ENCODE results near the gene ADTRP. TPM values are rescaled to one million over a fixed set of nuclear protein-coding genes. Genes with fewer than 3 reads are reported as not detected.
"Not testable (repeated sequence)": the region's sequence is repeated elsewhere in the genome, so short reads cannot be mapped to it uniquely, and the experiment has no call there.

The ADTRP gene
- total RNA-seq, 1 donor from 2014 or later: 42.5 TPM

DNA sequence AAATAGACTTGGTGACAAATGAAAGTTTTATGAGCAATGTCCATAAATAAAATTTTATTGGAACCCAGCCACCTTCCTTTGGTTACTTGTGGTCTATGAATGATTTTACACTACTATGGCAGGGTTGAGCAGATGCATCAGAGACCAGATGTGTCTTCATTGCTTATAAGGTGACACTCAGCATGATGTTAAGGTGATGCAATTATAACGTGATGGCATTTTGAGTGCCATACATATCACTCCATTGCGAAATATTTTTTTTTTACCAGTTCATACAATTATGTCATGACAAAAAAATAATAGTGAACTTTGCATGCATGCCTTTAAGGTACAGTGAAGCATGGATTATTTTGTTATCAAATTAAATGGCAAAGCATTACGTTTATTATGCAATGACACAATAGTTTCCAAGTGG lies 96.0 kb downstream of the ADTRP start:
- TF ChIP-seq, protein P1, sequence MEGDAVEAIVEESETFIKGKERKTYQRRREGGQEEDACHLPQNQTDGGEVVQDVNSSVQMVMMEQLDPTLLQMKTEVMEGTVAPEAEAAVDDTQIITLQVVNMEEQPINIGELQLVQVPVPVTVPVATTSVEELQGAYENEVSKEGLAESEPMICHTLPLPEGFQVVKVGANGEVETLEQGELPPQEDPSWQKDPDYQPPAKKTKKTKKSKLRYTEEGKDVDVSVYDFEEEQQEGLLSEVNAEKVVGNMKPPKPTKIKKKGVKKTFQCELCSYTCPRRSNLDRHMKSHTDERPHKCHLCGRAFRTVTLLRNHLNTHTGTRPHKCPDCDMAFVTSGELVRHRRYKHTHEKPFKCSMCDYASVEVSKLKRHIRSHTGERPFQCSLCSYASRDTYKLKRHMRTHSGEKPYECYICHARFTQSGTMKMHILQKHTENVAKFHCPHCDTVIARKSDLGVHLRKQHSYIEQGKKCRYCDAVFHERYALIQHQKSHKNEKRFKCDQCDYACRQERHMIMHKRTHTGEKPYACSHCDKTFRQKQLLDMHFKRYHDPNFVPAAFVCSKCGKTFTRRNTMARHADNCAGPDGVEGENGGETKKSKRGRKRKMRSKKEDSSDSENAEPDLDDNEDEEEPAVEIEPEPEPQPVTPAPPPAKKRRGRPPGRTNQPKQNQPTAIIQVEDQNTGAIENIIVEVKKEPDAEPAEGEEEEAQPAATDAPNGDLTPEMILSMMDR (IDR thresholded peaks at IDR 0.05): no peak
- no peak for DNase-seq
- no peak overlapping the region for H3K4me3 ChIP-seq
- no peaks in the 10 kb centered on the region for H3K4me1 ChIP-seq
- no peaks in the 10 kb centered on the region for H3K27me3 ChIP-seq (ENCODE audit: low read depth)
- no peak for ATAC-seq
- H3K36me3 ChIP-seq: no peaks in the 10 kb centered on the region
- intact Hi-C loops (cut with DNase I): no loop called here
- H3K27ac ChIP-seq: no peak overlapping the region
- no peaks in the 10 kb centered on the region for H3K9me3 ChIP-seq

DNA sequence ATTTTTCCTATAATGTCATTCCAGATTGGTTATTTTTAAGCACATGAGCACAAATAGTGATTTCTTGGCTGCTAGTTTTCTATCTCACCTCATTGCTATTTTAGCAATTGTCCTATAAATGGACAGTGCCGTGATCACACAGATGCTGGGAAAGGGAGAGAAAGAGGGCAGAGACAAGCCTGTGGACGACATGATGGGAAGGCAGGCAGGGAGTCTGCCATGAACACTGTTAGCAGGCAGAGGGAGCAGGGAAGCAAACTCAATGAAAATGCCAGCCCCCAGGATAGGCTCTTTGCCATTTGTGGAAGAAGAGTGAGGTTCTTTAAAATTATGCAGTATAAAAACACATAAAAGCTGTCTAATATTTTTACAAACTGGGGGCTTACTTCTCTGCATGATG lies 96.8 kb downstream of the ADTRP start:
- Histone ChIP-seq H3K27me3 (ENCODE audit: low read depth) (no peaks in the 10 kb centered on the region), H3K27ac (no peak overlapping the region), H3K4me3 (no peak overlapping the region), H3K4me1 (no peaks in the 10 kb centered on the region), H3K9me3 (no peaks in the 10 kb centered on the region), H3K36me3 (no peaks in the 10 kb centered on the region)
- no peak for ATAC-seq
- DNase-seq: no peak
- TF ChIP-seq, protein P1 (IDR thresholded peaks at IDR 0.05): no peak
- intact Hi-C loops (cut with DNase I): no loop called here

DNA sequence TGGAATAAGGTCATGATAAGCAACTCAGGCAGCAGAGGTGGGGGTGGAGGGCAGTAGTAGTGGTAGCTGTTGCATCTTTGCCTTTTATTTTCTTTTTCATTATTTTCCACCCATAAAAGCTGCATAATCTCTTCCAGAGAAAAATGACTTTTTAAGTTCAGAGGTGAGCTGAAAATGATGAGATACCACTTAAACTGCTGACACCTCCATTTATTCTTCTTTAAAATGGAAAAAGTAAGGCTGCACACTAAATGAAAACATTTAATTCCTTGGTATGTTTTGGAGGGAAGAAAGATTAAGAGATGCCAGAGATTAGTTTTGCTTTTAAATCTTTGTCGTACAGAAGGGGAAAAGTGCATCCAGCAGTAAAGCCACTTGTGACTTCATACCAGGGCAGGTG lies 97.2 kb downstream of the ADTRP start:
- ATAC-seq (no peak), DNase-seq (no peak)
- Histone ChIP-seq H3K27me3 (ENCODE audit: low read depth) (no peaks in the 10 kb centered on the region), H3K9me3 (no peaks in the 10 kb centered on the region), H3K4me1 (no peaks in the 10 kb centered on the region), H3K36me3 (no peaks in the 10 kb centered on the region), H3K27ac (no peak overlapping the region), H3K4me3 (no peak overlapping the region)
- intact Hi-C loops (cut with DNase I): no loop called here
- TF ChIP-seq, protein P1 (IDR thresholded peaks at IDR 0.05): no peak

DNA sequence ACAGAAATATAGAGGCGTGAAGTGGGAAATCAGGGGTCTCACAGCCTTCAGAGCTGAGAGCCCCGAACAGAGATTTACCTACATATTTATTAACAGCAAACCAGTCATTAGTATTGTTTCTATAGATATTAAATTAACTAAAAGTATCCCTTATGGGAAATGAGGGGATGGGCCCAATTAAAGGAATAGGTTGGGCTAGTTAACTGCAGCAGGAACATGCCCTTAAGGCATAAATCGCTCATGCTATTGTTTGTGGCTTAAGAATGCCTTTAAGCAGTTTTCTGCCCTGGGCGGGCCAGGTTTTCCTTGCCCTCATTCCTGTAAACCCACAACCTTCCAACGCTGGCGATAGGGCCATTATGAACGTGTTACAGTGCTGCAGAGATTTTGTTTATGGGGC lies 98.1 kb downstream of the ADTRP start:
- H3K4me1 ChIP-seq; DNase-seq; H3K4me3 ChIP-seq; H3K36me3 ChIP-seq; intact Hi-C loops (cut with DNase I); H3K9me3 ChIP-seq; H3K27ac ChIP-seq; H3K27me3 ChIP-seq (ENCODE audit: low read depth); ATAC-seq: not testable (repeated sequence)

DNA sequence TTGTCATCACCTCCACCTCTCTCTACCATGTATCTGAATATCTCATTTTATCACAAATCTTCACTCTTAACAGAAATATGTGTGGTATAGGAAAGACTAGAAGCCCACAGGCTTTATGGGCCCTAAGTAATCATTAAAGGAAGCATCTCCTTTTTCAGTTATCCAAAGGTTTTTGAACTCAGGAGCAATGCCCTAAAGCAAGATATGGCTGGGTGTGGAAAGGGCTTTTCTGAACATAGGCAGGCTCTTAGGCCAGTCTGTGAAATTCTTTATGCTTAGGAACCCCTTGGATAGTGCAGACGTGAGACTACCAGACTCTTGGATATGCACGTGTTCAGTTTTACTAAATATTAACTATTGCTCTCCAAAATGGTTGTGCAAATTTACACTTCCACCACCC lies 99.5 kb downstream of the ADTRP start:
- intact Hi-C loops (cut with DNase I): no loop called here
- no peaks in the 10 kb centered on the region for H3K4me1 ChIP-seq
- no peak overlapping the region for H3K27ac ChIP-seq
- DNase-seq: no peak
- no peaks in the 10 kb centered on the region for H3K36me3 ChIP-seq
- no peak for ATAC-seq
- TF ChIP-seq, protein P1 (IDR thresholded peaks at IDR 0.05): no peak
- H3K4me3 ChIP-seq: no peak overlapping the region
- H3K9me3 ChIP-seq: no peaks in the 10 kb centered on the region
- no peaks in the 10 kb centered on the region for H3K27me3 ChIP-seq (ENCODE audit: low read depth)

DNA sequence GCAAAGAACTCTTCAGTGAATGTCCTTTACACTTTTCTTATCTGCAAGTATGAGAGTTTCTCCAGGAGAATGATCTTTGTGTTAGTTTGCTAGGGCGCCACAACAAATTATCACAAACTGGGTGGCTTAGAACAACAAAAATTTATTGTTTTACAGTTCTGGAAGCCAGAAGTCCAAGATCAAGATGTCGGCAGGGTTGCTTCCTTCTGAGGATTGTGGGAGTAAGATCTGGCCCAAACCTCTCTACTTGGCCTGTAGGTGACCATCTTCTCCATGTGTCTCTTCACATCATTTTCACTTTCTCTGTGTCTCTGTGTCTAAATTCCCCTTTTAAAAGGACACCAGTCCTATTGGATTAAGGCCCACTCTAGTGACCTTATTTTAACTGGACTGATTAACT lies 103.0 kb downstream of the ADTRP start:
- H3K27me3 ChIP-seq (ENCODE audit: low read depth): no peaks in the 10 kb centered on the region
- H3K4me1 ChIP-seq: no peaks in the 10 kb centered on the region
- H3K4me3 ChIP-seq: no peak overlapping the region
- intact Hi-C loops (cut with DNase I): no loop called here
- no peak overlapping the region for H3K27ac ChIP-seq
- DNase-seq (no peak), ATAC-seq (peak in 1 of 2 donors; percentile 69)
- TF ChIP-seq, protein P1 (IDR thresholded peaks at IDR 0.05): no peak
- no peaks in the 10 kb centered on the region for H3K9me3 ChIP-seq
- H3K36me3 ChIP-seq: no peaks in the 10 kb centered on the region
